Sigmoid colon (tissue), 7 donors: Measurements from ENCODE around the gene GSK3B. TPM values are rescaled to one million over a fixed set of nuclear protein-coding genes. Genes with fewer than 3 reads are reported as not detected.
"Not testable (repeated sequence)": the region's sequence is repeated elsewhere in the genome, so short reads cannot be mapped to it uniquely, and the experiment has no call there.

Experiments used
- DNase-seq: peaks from one replicate; pipeline ENCODE4 v3.0.0-alpha.2; 2019
- H3K27ac ChIP-seq, 4 donors: fragments of 200-600 bp; sonication (generic); one replicate each; pipeline ENCODE4 v1.5.1; 2016 to 2019; ENCODE audit warnings: mild to moderate bottlenecking in 1 of 4
- H3K27me3 ChIP-seq, 3 donors: fragments of 200-600 bp; sonication (generic); one replicate each; pipeline ENCODE4 v1.5.1; 2019; ENCODE audit warnings: mild to moderate bottlenecking in 1 of 3
- H3K36me3 ChIP-seq, 4 donors: fragments of 200-600 bp; sonication (generic); one replicate each; pipeline ENCODE4 v1.5.1; 2016 to 2019
- H3K4me1 ChIP-seq, 4 donors: fragments of 200-600 bp; sonication (generic); one replicate each; pipeline ENCODE4 v1.5.1; 2017 to 2019
- H3K4me3 ChIP-seq, 4 donors: fragments of 200-600 bp; sonication (generic); one replicate each; pipeline ENCODE4 v1.5.1; 2017 to 2019; ENCODE audit warnings: mild to moderate bottlenecking in 2 of 4, moderate library complexity in 1 of 4
- H3K9me3 ChIP-seq, 4 donors: fragments of 200-600 bp in 3 of 4; sonication (generic) in 3 of 4; one replicate each; pipeline versions ENCODE4 v1.5.1 to v1.6.1; 2013 to 2019
- CTCF ChIP-seq, 4 experiments: fragments of 450-650 bp in 3 of 4; fragments of 200-600 bp in 1 of 4; IDR thresholded peaks; one replicate each; pipeline ENCODE4 v1.5.1; 2016 to 2019; ENCODE audit warnings: antibody characterized with exemption in 4 of 4, mild to moderate bottlenecking in 3 of 4, moderate library complexity in 2 of 4
- EP300 ChIP-seq, 4 donors: sonication (generic); formaldehyde crosslinking; IDR thresholded peaks; one replicate each; pipeline ENCODE4 v1.6.1; 2017; ENCODE audit warnings: antibody characterized with exemption in 4 of 4
- POLR2A ChIP-seq, 2 donors: fragments of 450-650 bp; IDR thresholded peaks; one replicate each; pipeline ENCODE4 v1.6.1; 2016; ENCODE audit warnings: antibody characterized with exemption in 2 of 2, mild to moderate bottlenecking in 2 of 2, moderate library complexity in 2 of 2
- POLR2AphosphoS5 ChIP-seq, 4 donors: sonication (generic); formaldehyde crosslinking; IDR thresholded peaks; one replicate each; pipeline ENCODE4 v1.6.1; 2017; ENCODE audit warnings: antibody characterized with exemption in 4 of 4
- WGBS, 2 donors: extraction: QIAGEN DNeasy Blood & Tissue Kit; methylation state at CpG; one replicate each; pipeline ENCODE4 v1.1.7; 2013; 5-methylcytosine and 5-hydroxymethylcytosine counted together
- intact Hi-C: fragments of 100-400 bp; cut with DNase I; formaldehyde crosslinking; loops from one replicate; pipeline ENCODE4 v1.15.1; 2023
- polyA plus RNA-seq, 3 donors: library from polyadenylated mRNA; stranded (reverse); fragments of 200-250 nt; gene quantifications; one replicate each; pipeline ENCODE4 v1.2.3, GENCODE V29; 2013
- total RNA-seq, 4 donors: library from RNA; depleted of rRNA; stranded (reverse); fragments of >200 nt; gene quantifications; one replicate each; pipeline ENCODE4 v1.1.0, GENCODE V29; 2016
- donor health status: healthy with polysubstance abuse.
- donor health status: Bipolar disorder and iron deficiency.
- donor health status: healthy.

GSK3B gene
- total and polyA plus RNA-seq, 7 donors = 11.4 to 36.8 (median 23.2) TPM

- DNase-seq = no peak
- no peak overlapping the region for H3K27ac ChIP-seq
- TF ChIP-seq POLR2A (IDR thresholded peaks at IDR 0.05) (no peak), POLR2AphosphoS5 (IDR thresholded peaks at IDR 0.05) (no peak), EP300 (IDR thresholded peaks at IDR 0.05) (no peak), CTCF (IDR thresholded peaks at IDR 0.05) (no peak)
- no peak overlapping the region for H3K4me3 ChIP-seq
- H3K36me3 ChIP-seq = peaks cover 0 to 10% (median 0%) of the 10 kb centered on the region in 4 donors
- intact Hi-C loops = no loop called here
- H3K27me3 ChIP-seq = no peaks in the 10 kb centered on the region
- 97 to 98% methylated on average over 1 of the region's 1 CpG for WGBS, 2 donors
- H3K9me3 ChIP-seq = no peaks in the 10 kb centered on the region
- peaks cover 0 to 8% (median 0%) of the 10 kb centered on the region in 4 donors for H3K4me1 ChIP-seq
These were observed 96.1 kb downstream of the GSK3B start for GRCh38 chr3:119998166-119998565.

- Histone ChIP-seq H3K27me3 (no peaks in the 10 kb centered on the region), H3K27ac (no peak overlapping the region), H3K9me3 (no peaks in the 10 kb centered on the region), H3K4me1 (peaks cover 0 to 31% (median 10%) of the 10 kb centered on the region in 4 donors), H3K36me3 (no peaks in the 10 kb centered on the region), H3K4me3 (no peak overlapping the region)
- no peak for DNase-seq
- TF ChIP-seq POLR2A (IDR thresholded peaks at IDR 0.05) (no peak), CTCF (IDR thresholded peaks at IDR 0.05) (no peak), POLR2AphosphoS5 (IDR thresholded peaks at IDR 0.05) (no peak), EP300 (IDR thresholded peaks at IDR 0.05) (no peak)
- intact Hi-C loops = no loop called here
These were observed 103.4 kb downstream of the GSK3B start for GRCh38 chr3:119990888-119991287.

DNA sequence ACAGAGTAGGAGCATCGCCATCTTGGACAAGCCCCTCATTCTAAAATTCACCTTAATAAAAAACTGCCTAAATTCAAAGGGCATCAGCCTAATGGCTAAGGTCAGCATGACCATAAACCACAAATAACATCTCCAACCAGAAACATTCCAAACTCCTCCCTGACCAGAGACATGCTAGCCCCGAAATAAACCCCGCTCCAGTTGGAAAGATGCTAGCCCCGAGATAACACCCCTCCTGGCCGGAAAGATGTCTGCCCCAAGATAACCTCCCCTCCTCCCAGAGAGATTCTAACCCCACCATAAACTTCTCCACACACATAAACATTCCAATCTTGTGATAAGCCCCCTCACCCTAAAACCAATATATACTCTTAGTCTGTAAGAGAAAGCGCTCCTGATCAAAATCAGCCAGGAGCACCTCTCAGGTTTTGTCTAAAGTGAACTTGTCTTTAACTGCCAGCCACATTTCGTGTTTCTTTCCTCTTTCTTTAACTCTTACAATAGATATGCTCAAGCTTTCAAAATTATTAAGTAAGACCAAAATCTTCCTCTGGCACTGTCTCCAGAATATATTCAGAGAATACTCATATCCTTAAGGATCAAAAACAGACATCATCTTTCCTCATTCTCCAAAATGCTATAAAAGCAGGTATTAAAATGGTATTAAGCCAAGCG, 104.1 kb downstream of the GSK3B start:
- H3K9me3 ChIP-seq = peaks cover 0 to 1% (median under 1%) of the 10 kb centered on the region in 4 donors
- WGBS, 2 donors = 93 to 98% methylated on average over 8 of the region's 8 CpGs
- no peaks in the 10 kb centered on the region for H3K36me3 ChIP-seq
- DNase-seq = no peak
- intact Hi-C loops = no loop called here
- TF ChIP-seq EP300 (IDR thresholded peaks at IDR 0.05) (no peak), POLR2A (IDR thresholded peaks at IDR 0.05) (no peak), POLR2AphosphoS5 (IDR thresholded peaks at IDR 0.05) (no peak), CTCF (IDR thresholded peaks at IDR 0.05) (no peak)
- H3K27ac ChIP-seq = no peak overlapping the region
- H3K27me3 ChIP-seq = no peaks in the 10 kb centered on the region
- H3K4me1 ChIP-seq = peaks cover 0 to 31% (median 10%) of the 10 kb centered on the region in 4 donors
- no peak overlapping the region for H3K4me3 ChIP-seq

- H3K27me3 ChIP-seq, intact Hi-C loops, H3K27ac ChIP-seq, DNase-seq, H3K9me3 ChIP-seq, H3K4me3 ChIP-seq, H3K36me3 ChIP-seq: not testable (repeated sequence)
- H3K4me1 ChIP-seq = peaks cover 0 to 15% (median 10%) of the 10 kb centered on the region in 4 donors
- 97 to 98% methylated on average over 4 of the region's 4 CpGs for WGBS, 2 donors
These were observed 107.4 kb downstream of the GSK3B start for GRCh38 chr3:119986812-119987211.

- 93 to 97% methylated on average over 14 of the region's 14 CpGs for WGBS, 2 donors
- no peak for DNase-seq
- intact Hi-C loops = no loop called here
- peaks cover 0 to 3% (median under 1%) of the 10 kb centered on the region in 4 donors for H3K9me3 ChIP-seq
- H3K4me3 ChIP-seq = no peak overlapping the region
- H3K27ac ChIP-seq = no peak overlapping the region
- TF ChIP-seq POLR2A (IDR thresholded peaks at IDR 0.05) (no peak), EP300 (IDR thresholded peaks at IDR 0.05) (no peak), CTCF (IDR thresholded peaks at IDR 0.05) (no peak), POLR2AphosphoS5 (IDR thresholded peaks at IDR 0.05) (no peak)
- H3K4me1 ChIP-seq = peaks cover 0 to 21% (median 14%) of the 10 kb centered on the region in 4 donors
- no peaks in the 10 kb centered on the region for H3K36me3 ChIP-seq
- no peaks in the 10 kb centered on the region for H3K27me3 ChIP-seq
These were observed 112.9 kb downstream of the GSK3B start for GRCh38 chr3:119981386-119981785.
